Activated CD4-positive, alpha-beta memory T cell treated with anti-CD3 and anti-CD28 coated beads, Interleukin-2, amount 10 ng/mL, durations not matched to agents 7 days and 5 days (primary cell): ENCODE data around the gene RSRC2. TPM values are rescaled to one million over a fixed set of nuclear protein-coding genes. Genes with fewer than 3 reads are reported as not detected.

Source experiments
- CTCF ChIA-PET: fragments of 350-600 bp; sonication (Branson Sonifier 250); formaldehyde crosslinking; loops from one replicate; lab custom pipeline; 2021; ENCODE audit warnings: antibody characterized with exemption, inconsistent platforms; lab: Charles Lee
- POLR2A ChIA-PET: fragments of 350-600 bp; sonication (Branson Sonifier 250); formaldehyde crosslinking; loops from one replicate; lab custom pipeline; 2021; ENCODE audit warnings: antibody characterized with exemption; lab: Charles Lee
- DNase-seq: peaks from one replicate; pipeline ENCODE4 v3.0.0-alpha.2; 2020
- H3K27ac Mint-ChIP-seq: one replicate; pipeline ENCODE4 v1.8.0; 2021; ENCODE audit warnings: mild to moderate bottlenecking, mixed read lengths
- H3K27me3 Mint-ChIP-seq: one replicate; pipeline ENCODE4 v1.8.0; 2021; ENCODE audit warnings: mixed read lengths
- H3K36me3 Mint-ChIP-seq: one replicate; pipeline ENCODE4 v1.8.0; 2021; ENCODE audit warnings: low read depth, mixed read lengths
- H3K4me1 Mint-ChIP-seq: one replicate; pipeline ENCODE4 v1.8.0; 2021; ENCODE audit warnings: mixed read lengths
- H3K4me3 Mint-ChIP-seq: one replicate; pipeline ENCODE4 v1.8.0; 2021; ENCODE audit warnings: mild to moderate bottlenecking, mixed read lengths
- H3K9me3 Mint-ChIP-seq: one replicate; pipeline ENCODE4 v1.8.0; 2021; ENCODE audit warnings: mixed read lengths
- total RNA-seq, 2 experiments: library from RNA; stranded (reverse); gene quantifications; one replicate each; pipeline ENCODE4 v1.2.3, GENCODE V29; 2021

RSRC2 gene
- total RNA-seq, 2 experiments from 2014 or later: 90.7 to 97.4 TPM

- POLR2A ChIA-PET: interaction anchor here (1.1 to 2.8 kb wide), 3 partner anchors 9 to 38 kb away, joined by 3 to 19 read pairs (median 6); partner anchors contain the start of genes KNTC1, RSRC2 and ZCCHC8
- Mint-ChIP-seq H3K27ac (no peak overlapping the region), H3K4me3 (no peak overlapping the region), H3K4me1 (peaks cover 2% of the 10 kb centered on the region), H3K9me3 (no peaks in the 10 kb centered on the region), H3K36me3 (peaks cover 46% of the 10 kb centered on the region), H3K27me3 (no peaks in the 10 kb centered on the region)
- DNase-seq: no peak
- CTCF ChIA-PET: interaction anchor here (2.2 kb wide), 1 partner anchor 10 kb away, joined by 7 read pairs; no protein-coding TSS in a partner anchor
Measured at GRCh38 chr12:122538496-122538895, 11.8 kb upstream of the RSRC2 start.

- DNase-seq: no peak
- Mint-ChIP-seq H3K27me3 (no peaks in the 10 kb centered on the region), H3K27ac (no peak overlapping the region), H3K36me3 (peaks cover 43% of the 10 kb centered on the region), H3K9me3 (no peaks in the 10 kb centered on the region), H3K4me3 (no peak overlapping the region), H3K4me1 (peaks cover 2% of the 10 kb centered on the region)
- ChIA-PET CTCF (interaction anchor here (2.2 kb wide), 1 partner anchor 11 kb away, joined by 7 read pairs; no protein-coding TSS in a partner anchor), POLR2A (interaction anchor here (1.6 to 2.8 kb wide), 2 partner anchors 10 to 36 kb away, joined by 5 to 19 read pairs; partner anchors contain the start of genes KNTC1, RSRC2 and ZCCHC8)
Measured at GRCh38 chr12:122537021-122537420, 10.3 kb upstream of the RSRC2 start.

- Mint-ChIP-seq H3K4me3 (no peak overlapping the region), H3K36me3 (peaks cover 51% of the 10 kb centered on the region), H3K27ac (no peak overlapping the region), H3K9me3 (no peaks in the 10 kb centered on the region), H3K4me1 (peaks cover 16% of the 10 kb centered on the region), H3K27me3 (no peaks in the 10 kb centered on the region)
- ChIA-PET CTCF (interaction anchor here (1.4 kb wide), 1 partner anchor 11 kb away, joined by 3 read pairs; no protein-coding TSS in a partner anchor), POLR2A (interaction anchor here (0.7 to 1.4 kb wide), 2 partner anchors 18 to 49 kb away, joined by 3 read pairs; no protein-coding TSS in a partner anchor)
- no peak for DNase-seq
Measured at GRCh38 chr12:122533856-122534255, 7.1 kb upstream of the RSRC2 start.

- DNase-seq: no peak
- Mint-ChIP-seq H3K4me1 (peaks cover 25% of the 10 kb centered on the region), H3K9me3 (no peaks in the 10 kb centered on the region), H3K4me3 (no peak overlapping the region), H3K27ac (no peak overlapping the region), H3K36me3 (peaks cover 44% of the 10 kb centered on the region), H3K27me3 (no peaks in the 10 kb centered on the region)
- CTCF ChIA-PET: no interaction called here
- POLR2A ChIA-PET: interaction anchor here (0.8 to 16.6 kb wide), 5 partner anchors 10 to 303 kb away, joined by 3 to 542 read pairs (median 6); partner anchors contain the start of genes DIABLO and ZCCHC8
Measured at GRCh38 chr12:122528992-122529391, 2.3 kb upstream of the RSRC2 start.

GRCh38 chr12:122528582-122528981, 1.8 kb upstream of the RSRC2 start:
- Mint-ChIP-seq H3K9me3 (no peaks in the 10 kb centered on the region), H3K4me1 (peaks cover 29% of the 10 kb centered on the region), H3K27me3 (no peaks in the 10 kb centered on the region), H3K36me3 (peaks cover 48% of the 10 kb centered on the region), H3K27ac (peak overlapping the region; percentile 29), H3K4me3 (no peak overlapping the region)
- no peak for DNase-seq
- ChIA-PET POLR2A (interaction anchor here (0.8 to 16.6 kb wide), 7 partner anchors 10 to 302 kb away, joined by 3 to 542 read pairs (median 19); partner anchors contain the start of genes DENR, DIABLO and ZCCHC8), CTCF (interaction anchor here (1.0 to 1.6 kb wide), 2 partner anchors 129 to 264 kb away, joined by 3 read pairs; no protein-coding TSS in a partner anchor)

- H3K4me3 Mint-ChIP-seq: no peak overlapping the region
- ChIA-PET POLR2A (interaction anchor here (0.9 to 16.6 kb wide), 31 partner anchors 8 to 838 kb away, joined by 3 to 542 read pairs (median 6); partner anchors contain the start of genes DENR, DIABLO, MPHOSPH9 and MTRFR), CTCF (interaction anchor here (0.8 to 2.8 kb wide), 5 partner anchors 26 to 735 kb away, joined by 3 to 25 read pairs (median 3); partner anchors contain the start of gene ZCCHC8)
- DNase-seq: peak; percentile 45
- no peaks in the 10 kb centered on the region for H3K9me3 Mint-ChIP-seq
- no peaks in the 10 kb centered on the region for H3K27me3 Mint-ChIP-seq
- no peak overlapping the region for H3K27ac Mint-ChIP-seq
- H3K36me3 Mint-ChIP-seq: peaks cover 52% of the 10 kb centered on the region
- H3K4me1 Mint-ChIP-seq: peaks cover 37% of the 10 kb centered on the region
Measured at GRCh38 chr12:122527478-122527944, 775 bp upstream of the RSRC2 start.

GRCh38 chr12:122523846-122524718, 2.7 kb downstream of the RSRC2 start:
- ChIA-PET POLR2A (interaction anchor here (10.3 to 16.6 kb wide), 2 partner anchors 14 to 24 kb away, joined by 82 to 542 read pairs; partner anchors contain the start of gene ZCCHC8), CTCF (interaction anchor here (0.5 to 1.0 kb wide), 3 partner anchors 20 to 251 kb away, joined by 3 to 5 read pairs (median 3); partner anchors contain the start of genes CCDC62 and ZCCHC8)
- Mint-ChIP-seq H3K4me3 (no peak overlapping the region), H3K36me3 (peaks cover 58% of the 10 kb centered on the region), H3K9me3 (no peaks in the 10 kb centered on the region), H3K27ac (no peak overlapping the region), H3K27me3 (no peaks in the 10 kb centered on the region), H3K4me1 (peaks cover 51% of the 10 kb centered on the region)
- no peak for DNase-seq

- Mint-ChIP-seq H3K9me3 (no peaks in the 10 kb centered on the region), H3K4me3 (no peak overlapping the region), H3K36me3 (peaks cover 65% of the 10 kb centered on the region), H3K27me3 (no peaks in the 10 kb centered on the region), H3K27ac (no peak overlapping the region), H3K4me1 (peaks cover 56% of the 10 kb centered on the region)
- CTCF ChIA-PET: interaction anchor here (1.4 to 1.7 kb wide), 2 partner anchors 11 to 22 kb away, joined by 3 read pairs; partner anchors contain the start of gene ZCCHC8
- POLR2A ChIA-PET: interaction anchor here (0.6 to 16.6 kb wide), 3 partner anchors 13 to 709 kb away, joined by 3 to 542 read pairs (median 82); partner anchors contain the start of genes MPHOSPH9 and ZCCHC8
- DNase-seq: no peak
Measured at GRCh38 chr12:122523280-122523679, 3.5 kb downstream of the RSRC2 start.

GRCh38 chr12:122520676-122521075, 6.1 kb downstream of the RSRC2 start:
- POLR2A ChIA-PET: interaction anchor here (0.6 to 16.6 kb wide), 5 partner anchors 11 to 276 kb away, joined by 3 to 542 read pairs (median 3); partner anchors contain the start of gene ZCCHC8
- H3K4me3 Mint-ChIP-seq: no peak overlapping the region
- H3K36me3 Mint-ChIP-seq: peaks cover 88% of the 10 kb centered on the region
- no peaks in the 10 kb centered on the region for H3K9me3 Mint-ChIP-seq
- no peaks in the 10 kb centered on the region for H3K27me3 Mint-ChIP-seq
- no peak for DNase-seq
- peaks cover 72% of the 10 kb centered on the region for H3K4me1 Mint-ChIP-seq
- CTCF ChIA-PET: interaction anchor here (0.9 to 1.5 kb wide), 4 partner anchors 10 to 121 kb away, joined by 3 to 4 read pairs (median 4); no protein-coding TSS in a partner anchor
- no peak overlapping the region for H3K27ac Mint-ChIP-seq

GRCh38 chr12:122519418-122519817, 7.3 kb downstream of the RSRC2 start:
- H3K9me3 Mint-ChIP-seq: no peaks in the 10 kb centered on the region
- H3K27me3 Mint-ChIP-seq: no peaks in the 10 kb centered on the region
- POLR2A ChIA-PET: interaction anchor here (1.4 to 16.6 kb wide), 3 partner anchors 9 to 31 kb away, joined by 3 to 542 read pairs (median 82); partner anchors contain the start of gene ZCCHC8
- peaks cover 88% of the 10 kb centered on the region for H3K36me3 Mint-ChIP-seq
- H3K4me3 Mint-ChIP-seq: no peak overlapping the region
- no peak overlapping the region for H3K27ac Mint-ChIP-seq
- CTCF ChIA-PET: interaction anchor here (1.0 kb wide), 1 partner anchor 18 kb away, joined by 7 read pairs; the partner anchor contains the start of gene ZCCHC8
- no peak for DNase-seq
- peaks cover 75% of the 10 kb centered on the region for H3K4me1 Mint-ChIP-seq

GRCh38 chr12:122518908-122519307, 7.8 kb downstream of the RSRC2 start:
- peaks cover 70% of the 10 kb centered on the region for H3K4me1 Mint-ChIP-seq
- peak overlapping the region; percentile 24 for H3K27ac Mint-ChIP-seq
- ChIA-PET CTCF (interaction anchor here (1.0 to 1.2 kb wide), 2 partner anchors 18 to 21 kb away, joined by 3 to 7 read pairs; partner anchors contain the start of gene ZCCHC8), POLR2A (interaction anchor here (1.8 to 16.6 kb wide), 3 partner anchors 8 to 19 kb away, joined by 14 to 542 read pairs (median 82); partner anchors contain the start of genes KNTC1, RSRC2 and ZCCHC8)
- no peaks in the 10 kb centered on the region for H3K27me3 Mint-ChIP-seq
- DNase-seq: no peak
- peaks cover 87% of the 10 kb centered on the region for H3K36me3 Mint-ChIP-seq
- H3K9me3 Mint-ChIP-seq: no peaks in the 10 kb centered on the region
- H3K4me3 Mint-ChIP-seq: no peak overlapping the region
